ENCODE results near the gene ZNF598. TPM values are rescaled to one million over a fixed set of nuclear protein-coding genes. Genes with fewer than 3 reads are reported as not detected.
A peak's percentile ranks its signal among the peaks of the same experiment; 100 is the strongest.

Gene ZNF598
- total and polyA plus RNA-seq, 2 of the 13 experiments (the other 11 are each of a cell fraction or from before 2014, with no cell fraction given), result 13.5 to 14.2 TPM

DNA sequence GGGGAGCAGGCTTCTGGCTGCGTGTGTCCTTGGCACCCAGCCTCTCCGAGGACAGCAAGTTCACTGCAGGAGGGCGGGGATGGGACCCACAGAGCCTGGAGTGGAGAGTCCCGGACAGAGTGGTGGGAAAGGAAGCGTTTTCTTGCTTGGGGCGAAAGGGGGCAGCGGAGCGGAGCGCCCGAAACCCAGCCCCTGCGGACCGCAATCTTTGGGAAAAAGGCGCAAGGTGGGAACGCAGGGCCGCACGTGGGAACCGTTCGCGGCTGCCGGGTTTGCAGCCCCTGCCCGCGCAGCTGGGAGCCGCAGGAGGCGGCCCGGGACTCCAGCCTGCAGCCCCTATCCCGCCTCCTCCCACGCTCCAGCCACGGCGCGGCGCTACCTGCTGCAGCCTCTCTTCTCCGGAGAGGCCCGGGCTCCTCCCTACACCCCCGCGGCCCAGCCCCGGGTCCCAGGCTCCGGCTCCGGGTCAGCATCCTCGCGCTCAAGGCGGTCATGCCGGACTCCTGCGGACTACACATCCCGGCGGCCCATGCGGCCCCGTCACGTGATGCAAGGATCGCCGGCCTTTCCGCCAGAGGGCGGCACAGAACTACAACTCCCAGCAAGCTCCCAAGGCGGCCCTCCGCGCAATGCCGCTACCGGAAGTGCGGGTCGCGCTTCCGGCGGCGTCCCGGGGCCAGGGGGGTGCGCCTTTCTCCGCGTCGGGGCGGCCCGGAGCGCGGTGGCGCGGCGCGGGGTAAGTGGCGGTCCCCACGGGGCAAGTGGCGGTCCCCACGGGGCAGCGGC lies 37.9 kb upstream of the ZNF598 start, which contains the start of the genes NTHL1 and TSC2 (continued):
- TF ChIP-seq, protein P1, sequence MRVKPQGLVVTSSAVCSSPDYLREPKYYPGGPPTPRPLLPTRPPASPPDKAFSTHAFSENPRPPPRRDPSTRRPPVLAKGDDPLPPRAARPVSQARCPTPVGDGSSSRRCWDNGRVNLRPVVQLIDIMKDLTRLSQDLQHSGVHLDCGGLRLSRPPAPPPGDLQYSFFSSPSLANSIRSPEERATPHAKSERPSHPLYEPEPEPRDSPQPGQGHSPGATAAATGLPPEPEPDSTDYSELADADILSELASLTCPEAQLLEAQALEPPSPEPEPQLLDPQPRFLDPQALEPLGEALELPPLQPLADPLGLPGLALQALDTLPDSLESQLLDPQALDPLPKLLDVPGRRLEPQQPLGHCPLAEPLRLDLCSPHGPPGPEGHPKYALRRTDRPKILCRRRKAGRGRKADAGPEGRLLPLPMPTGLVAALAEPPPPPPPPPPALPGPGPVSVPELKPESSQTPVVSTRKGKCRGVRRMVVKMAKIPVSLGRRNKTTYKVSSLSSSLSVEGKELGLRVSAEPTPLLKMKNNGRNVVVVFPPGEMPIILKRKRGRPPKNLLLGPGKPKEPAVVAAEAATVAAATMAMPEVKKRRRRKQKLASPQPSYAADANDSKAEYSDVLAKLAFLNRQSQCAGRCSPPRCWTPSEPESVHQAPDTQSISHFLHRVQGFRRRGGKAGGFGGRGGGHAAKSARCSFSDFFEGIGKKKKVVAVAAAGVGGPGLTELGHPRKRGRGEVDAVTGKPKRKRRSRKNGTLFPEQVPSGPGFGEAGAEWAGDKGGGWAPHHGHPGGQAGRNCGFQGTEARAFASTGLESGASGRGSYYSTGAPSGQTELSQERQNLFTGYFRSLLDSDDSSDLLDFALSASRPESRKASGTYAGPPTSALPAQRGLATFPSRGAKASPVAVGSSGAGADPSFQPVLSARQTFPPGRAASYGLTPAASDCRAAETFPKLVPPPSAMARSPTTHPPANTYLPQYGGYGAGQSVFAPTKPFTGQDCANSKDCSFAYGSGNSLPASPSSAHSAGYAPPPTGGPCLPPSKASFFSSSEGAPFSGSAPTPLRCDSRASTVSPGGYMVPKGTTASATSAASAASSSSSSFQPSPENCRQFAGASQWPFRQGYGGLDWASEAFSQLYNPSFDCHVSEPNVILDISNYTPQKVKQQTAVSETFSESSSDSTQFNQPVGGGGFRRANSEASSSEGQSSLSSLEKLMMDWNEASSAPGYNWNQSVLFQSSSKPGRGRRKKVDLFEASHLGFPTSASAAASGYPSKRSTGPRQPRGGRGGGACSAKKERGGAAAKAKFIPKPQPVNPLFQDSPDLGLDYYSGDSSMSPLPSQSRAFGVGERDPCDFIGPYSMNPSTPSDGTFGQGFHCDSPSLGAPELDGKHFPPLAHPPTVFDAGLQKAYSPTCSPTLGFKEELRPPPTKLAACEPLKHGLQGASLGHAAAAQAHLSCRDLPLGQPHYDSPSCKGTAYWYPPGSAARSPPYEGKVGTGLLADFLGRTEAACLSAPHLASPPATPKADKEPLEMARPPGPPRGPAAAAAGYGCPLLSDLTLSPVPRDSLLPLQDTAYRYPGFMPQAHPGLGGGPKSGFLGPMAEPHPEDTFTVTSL (CRISPR knock-in tag; IDR thresholded peaks at IDR 0.05; ENCODE audit: borderline replicate concordance), result peak; percentile 47; the same call in 1 of the 2 replicates
- TF ChIP-seq CREB1 (IDR thresholded peaks at IDR 0.05), result peak; percentile 81
- no peak for TF ChIP-seq CREB1 (CRISPR knock-in tag; IDR thresholded peaks at IDR 0.05)
- no peak for TF ChIP-seq ZNF367 (CRISPR knock-in tag; IDR thresholded peaks at IDR 0.05; ENCODE audit: borderline replicate concordance)
- no peak for TF ChIP-seq ZNF780A (CRISPR knock-in tag; IDR thresholded peaks at IDR 0.05)
- TF ChIP-seq, protein P2, sequence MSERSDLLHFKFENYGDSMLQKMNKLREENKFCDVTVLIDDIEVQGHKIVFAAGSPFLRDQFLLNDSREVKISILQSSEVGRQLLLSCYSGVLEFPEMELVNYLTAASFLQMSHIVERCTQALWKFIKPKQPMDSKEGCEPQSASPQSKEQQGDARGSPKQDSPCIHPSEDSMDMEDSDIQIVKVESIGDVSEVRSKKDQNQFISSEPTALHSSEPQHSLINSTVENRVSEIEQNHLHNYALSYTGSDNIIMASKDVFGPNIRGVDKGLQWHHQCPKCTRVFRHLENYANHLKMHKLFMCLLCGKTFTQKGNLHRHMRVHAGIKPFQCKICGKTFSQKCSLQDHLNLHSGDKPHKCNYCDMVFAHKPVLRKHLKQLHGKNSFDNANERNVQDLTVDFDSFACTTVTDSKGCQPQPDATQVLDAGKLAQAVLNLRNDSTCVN (CRISPR knock-in tag; IDR thresholded peaks at IDR 0.05; ENCODE audit: borderline replicate concordance), result no peak; the same call in 1 of the 2 replicates
- TF ChIP-seq ZNF747 (CRISPR knock-in tag; IDR thresholded peaks at IDR 0.05; ENCODE audit: borderline replicate concordance), result 0 out of 2 replicates have a peak, but pooled peaks have one; percentile 34
- no peak for TF ChIP-seq NR3C1 (CRISPR knock-in tag; IDR thresholded peaks at IDR 0.05)
- TF ChIP-seq YEATS4 (CRISPR knock-in tag; IDR thresholded peaks at IDR 0.05; ENCODE audit: borderline replicate concordance), result peak; percentile 55
- TF ChIP-seq HNRNPUL1 (IDR thresholded peaks at IDR 0.05; ENCODE audit: low read depth, low read length), result no peak; the same call in 1 of the 2 replicates
- no peak for TF ChIP-seq MBNL3 (CRISPR knock-in tag; conservative IDR thresholded peaks at IDR 0.05)
- no peak for TF ChIP-seq DNMT3B (CRISPR knock-in tag; conservative IDR thresholded peaks at IDR 0.05)
- TF ChIP-seq ZNF335 (CRISPR knock-in tag; IDR thresholded peaks at IDR 0.05), result peak; percentile 80; the same call in 1 of the 2 replicates
- TF ChIP-seq SSRP1 (CRISPR knock-in tag; IDR thresholded peaks at IDR 0.05), result no peak
- peak; percentile 81 for TF ChIP-seq SPEN (CRISPR knock-in tag; IDR thresholded peaks at IDR 0.05; ENCODE audit: low read depth)
- TF ChIP-seq, protein P3, sequence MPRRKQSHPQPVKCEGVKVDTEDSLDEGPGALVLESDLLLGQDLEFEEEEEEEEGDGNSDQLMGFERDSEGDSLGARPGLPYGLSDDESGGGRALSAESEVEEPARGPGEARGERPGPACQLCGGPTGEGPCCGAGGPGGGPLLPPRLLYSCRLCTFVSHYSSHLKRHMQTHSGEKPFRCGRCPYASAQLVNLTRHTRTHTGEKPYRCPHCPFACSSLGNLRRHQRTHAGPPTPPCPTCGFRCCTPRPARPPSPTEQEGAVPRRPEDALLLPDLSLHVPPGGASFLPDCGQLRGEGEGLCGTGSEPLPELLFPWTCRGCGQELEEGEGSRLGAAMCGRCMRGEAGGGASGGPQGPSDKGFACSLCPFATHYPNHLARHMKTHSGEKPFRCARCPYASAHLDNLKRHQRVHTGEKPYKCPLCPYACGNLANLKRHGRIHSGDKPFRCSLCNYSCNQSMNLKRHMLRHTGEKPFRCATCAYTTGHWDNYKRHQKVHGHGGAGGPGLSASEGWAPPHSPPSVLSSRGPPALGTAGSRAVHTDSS (CRISPR knock-in tag; conservative IDR thresholded peaks at IDR 0.05), result no peak
- TF ChIP-seq ZNF775 (CRISPR knock-in tag; IDR thresholded peaks at IDR 0.05; ENCODE audit: borderline replicate concordance), result no peak; the same call in 1 of the 2 replicates

All from HepG2 (cell line).